Common myeloid progenitor, CD34-positive (primary cell): ENCODE data around the gene PLAAT4.
"Not testable (repeated sequence)": the region's sequence is repeated elsewhere in the genome, so short reads cannot be mapped to it uniquely, and the experiment has no call there.

Experiments
- CTCF ChIA-PET: fragments of 350-600 bp; sonication (Branson Sonifier 250); formaldehyde crosslinking; loops from one replicate; lab custom pipeline; 2021; ENCODE audit warnings: antibody characterized with exemption; lab: Charles Lee
- POLR2A ChIA-PET: fragments of 350-600 bp; sonication (Branson Sonifier 250); formaldehyde crosslinking; loops from one replicate; lab custom pipeline; 2021; ENCODE audit warnings: antibody characterized with exemption; lab: Charles Lee
- DNase-seq, 3 donors: peaks; one replicate each; pipeline versions ENCODE4 v3.0.0 to v3.0.0-alpha.2; 2013
- H3K27ac ChIP-seq, 2 experiments: 1 replicate in 1 of 2; 2 replicates in 1 of 2; pipeline ENCODE4 v1.7.0; 2013; ENCODE audit warnings: inconsistent platforms in 2 of 2, low read length in 2 of 2, mild to moderate bottlenecking in 2 of 2, low read depth in 1 of 2, moderate library complexity in 1 of 2; ENCODE audit not compliant: severe bottlenecking in 2 of 2, insufficient read depth in 1 of 2, poor library complexity in 1 of 2
- H3K27me3 ChIP-seq, 5 experiments: replicated peaks in 2 of 5; 1 replicate in 3 of 5; 2 replicates in 2 of 5; pipeline versions ENCODE4 v1.6.1 to v1.7.0; 2013; ENCODE audit warnings: low read length in 4 of 5, mild to moderate bottlenecking in 2 of 5, moderate library complexity in 2 of 5, inconsistent platforms in 1 of 5; ENCODE audit not compliant: insufficient read depth in 5 of 5, control insufficient read depth in 4 of 5
- H3K36me3 ChIP-seq, 4 experiments: 1 replicate in 2 of 4; 2 replicates in 2 of 4; pipeline versions ENCODE4 v1.6.1 to v1.7.0; 2013; ENCODE audit warnings: low read length in 3 of 4, control low read depth in 1 of 4, mild to moderate bottlenecking in 1 of 4; ENCODE audit not compliant: control insufficient read depth in 4 of 4, insufficient read depth in 4 of 4
- H3K4me1 ChIP-seq, 4 experiments: 1 replicate in 3 of 4; 2 replicates in 1 of 4; pipeline versions ENCODE4 v1.6.1 to v1.7.1; 2013; ENCODE audit warnings: low read length in 3 of 4, mild to moderate bottlenecking in 3 of 4, control low read depth in 1 of 4, inconsistent platforms in 1 of 4, moderate library complexity in 1 of 4; ENCODE audit not compliant: control insufficient read depth in 4 of 4, insufficient read depth in 4 of 4; ENCODE audit errors: control extremely low read depth in 1 of 4
- H3K4me3 ChIP-seq, 7 experiments: 1 replicate in 4 of 7; 2 replicates in 3 of 7; pipeline versions ENCODE4 v1.5.1 to v1.7.0; 2013; ENCODE audit warnings: mild to moderate bottlenecking in 7 of 7, low read length in 6 of 7, moderate library complexity in 6 of 7, inconsistent platforms in 2 of 7, low read depth in 2 of 7, control low read depth in 1 of 7; ENCODE audit not compliant: insufficient read depth in 4 of 7, control insufficient read depth in 1 of 7; ENCODE audit errors: extremely low read depth in 1 of 7
- H3K9me3 ChIP-seq, 5 experiments: 1 replicate in 4 of 5; 2 replicates in 1 of 5; pipeline versions ENCODE4 v1.6.1 to v1.7.1; 2013; ENCODE audit warnings: low read length in 4 of 5, mild to moderate bottlenecking in 2 of 5, inconsistent platforms in 1 of 5, low read depth in 1 of 5, moderate library complexity in 1 of 5; ENCODE audit not compliant: control insufficient read depth in 4 of 5, insufficient read depth in 2 of 5; ENCODE audit errors: control extremely low read depth in 1 of 5
- WGBS: methylation state at CpG from one replicate; pipeline ENCODE4 v1.1.5; 2013; ENCODE audit not compliant: insufficient coverage; 5-methylcytosine and 5-hydroxymethylcytosine counted together

The PLAAT4 gene

DNA sequence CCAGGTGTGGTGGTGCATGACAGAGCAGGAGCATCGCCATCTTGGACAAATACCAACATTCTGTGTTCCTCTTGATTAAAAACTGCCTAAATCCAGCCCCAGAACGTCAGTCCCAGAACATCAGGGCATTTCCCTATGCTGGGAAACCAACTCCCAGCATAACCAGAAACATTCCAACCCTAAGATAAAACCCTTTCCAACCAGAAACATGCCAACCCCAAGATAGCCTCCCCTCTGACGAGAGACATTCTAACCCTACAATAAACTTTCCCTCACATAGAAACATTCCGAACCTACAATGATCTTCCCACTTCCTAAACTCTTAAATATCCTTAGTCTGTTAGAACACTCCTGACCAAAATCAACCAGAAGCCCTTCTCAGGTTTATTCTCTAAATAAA lies 11.6 kb downstream of the PLAAT4 start:
- Histone ChIP-seq H3K27me3 (no peaks in the 10 kb centered on the region), H3K9me3 (no peaks in the 10 kb centered on the region), H3K27ac (no peak overlapping the region), H3K4me3 (no peak overlapping the region), H3K4me1 (peaks cover 0 to 10% (median 5%) of the 10 kb centered on the region in 4 experiments), H3K36me3 (peaks cover 0 to 35% (median 11%) of the 10 kb centered on the region in 4 experiments)
- ChIA-PET POLR2A (no interaction called here), CTCF (no interaction called here)
- DNase-seq = no peak
- WGBS = 100% methylated on average over 4 of the region's 4 CpGs

DNA sequence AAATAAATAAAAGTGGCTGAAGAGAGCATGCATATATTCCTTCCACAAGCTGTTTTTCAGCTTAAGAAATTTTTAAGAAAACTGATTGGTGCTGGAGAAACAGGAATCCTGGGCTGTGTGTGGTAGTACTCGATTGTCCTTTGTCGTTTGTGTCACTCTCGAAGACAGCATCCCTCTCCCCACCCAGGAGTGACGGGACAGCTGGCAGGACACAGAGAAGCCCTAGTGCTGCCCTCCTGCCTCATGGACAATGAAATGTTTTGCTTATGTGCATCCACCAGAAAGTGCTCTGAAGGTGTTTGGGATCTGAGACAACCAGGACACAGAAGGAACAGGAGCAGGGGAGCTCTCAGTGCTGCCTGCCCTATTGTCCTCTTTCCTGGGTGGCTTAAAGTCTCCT lies 12.8 kb downstream of the PLAAT4 start:
- H3K9me3 ChIP-seq = no peaks in the 10 kb centered on the region
- WGBS = 100% methylated on average over 2 of the region's 4 CpGs
- DNase-seq = no peak
- H3K4me1 ChIP-seq = peaks cover 0 to 22% (median 15%) of the 10 kb centered on the region in 4 experiments
- H3K27ac ChIP-seq = no peak overlapping the region
- H3K27me3 ChIP-seq = no peaks in the 10 kb centered on the region
- peaks cover 0 to 30% (median 10%) of the 10 kb centered on the region in 4 experiments for H3K36me3 ChIP-seq
- no peak overlapping the region for H3K4me3 ChIP-seq
- CTCF ChIA-PET = interaction anchor here (1.5 kb wide), 1 partner anchor 12 kb away, joined by 5 read pairs; the partner anchor contains the start of gene PLAAT4
- POLR2A ChIA-PET = no interaction called here

GRCh38 chr11:63550156-63550700 lies 13.6 kb downstream of the PLAAT4 start:
- not testable (repeated sequence) for H3K9me3 ChIP-seq, DNase-seq, H3K4me3 ChIP-seq, H3K27me3 ChIP-seq, H3K27ac ChIP-seq
- CTCF ChIA-PET = interaction anchor here (1.5 to 1.8 kb wide), 3 partner anchors 12 to 15 kb away, joined by 3 to 5 read pairs (median 5); partner anchors contain the start of gene PLAAT4
- Histone ChIP-seq H3K36me3 (peaks cover 0 to 23% (median 5%) of the 10 kb centered on the region in 4 experiments), H3K4me1 (peaks cover 0 to 28% (median 18%) of the 10 kb centered on the region in 4 experiments)
- 98% methylated on average over 14 of the region's 31 CpGs for WGBS
- POLR2A ChIA-PET = interaction anchor here (1.5 kb wide), 1 partner anchor 14 kb away, joined by 3 read pairs; the partner anchor contains the start of gene PLAAT4

- no peaks in the 10 kb centered on the region for H3K9me3 ChIP-seq
- 30% methylated on average over 14 of the region's 27 CpGs for WGBS
Observed at GRCh38 chr11:63551091-63551888, 14.7 kb downstream of the PLAAT4 start.

GRCh38 chr11:63551889-63552266 lies 15.3 kb downstream of the PLAAT4 start:
- ChIA-PET POLR2A (no interaction called here), CTCF (interaction anchor here (1.1 to 1.8 kb wide), 7 partner anchors 7 to 80 kb away, joined by 3 to 5 read pairs (median 3); no protein-coding TSS in a partner anchor)
- H3K4me1 ChIP-seq = peaks cover 0 to 28% (median 18%) of the 10 kb centered on the region in 4 experiments
- no peak for DNase-seq
- no peaks in the 10 kb centered on the region for H3K27me3 ChIP-seq
- no peaks in the 10 kb centered on the region for H3K9me3 ChIP-seq
- WGBS = 94% methylated on average over 5 of the region's 6 CpGs
- H3K36me3 ChIP-seq = peaks cover 0 to 8% (median 2%) of the 10 kb centered on the region in 4 experiments
- no peak overlapping the region for H3K27ac ChIP-seq
- H3K4me3 ChIP-seq = no peak overlapping the region

More at GRCh38 chr11:63551091-63551888, 14.7 kb downstream of the PLAAT4 start:
- ChIA-PET CTCF (interaction anchor here (1.1 to 1.8 kb wide), 4 partner anchors 14 to 81 kb away, joined by 3 to 5 read pairs (median 3); no protein-coding TSS in a partner anchor), POLR2A (interaction anchor here (1.5 kb wide), 1 partner anchor 15 kb away, joined by 3 read pairs; the partner anchor contains the start of gene PLAAT4)
- H3K36me3 ChIP-seq = peaks cover 0 to 13% (median 2%) of the 10 kb centered on the region in 4 experiments
- H3K4me3 ChIP-seq = peak overlapping the region in 1 of 7 experiments; percentile 12
- no peaks in the 10 kb centered on the region for H3K27me3 ChIP-seq
- peaks cover 0 to 28% (median 18%) of the 10 kb centered on the region in 4 experiments for H3K4me1 ChIP-seq
- no peak overlapping the region for H3K27ac ChIP-seq
- peak in 2 of 3 donors; percentile 77 to 79 for DNase-seq

DNA sequence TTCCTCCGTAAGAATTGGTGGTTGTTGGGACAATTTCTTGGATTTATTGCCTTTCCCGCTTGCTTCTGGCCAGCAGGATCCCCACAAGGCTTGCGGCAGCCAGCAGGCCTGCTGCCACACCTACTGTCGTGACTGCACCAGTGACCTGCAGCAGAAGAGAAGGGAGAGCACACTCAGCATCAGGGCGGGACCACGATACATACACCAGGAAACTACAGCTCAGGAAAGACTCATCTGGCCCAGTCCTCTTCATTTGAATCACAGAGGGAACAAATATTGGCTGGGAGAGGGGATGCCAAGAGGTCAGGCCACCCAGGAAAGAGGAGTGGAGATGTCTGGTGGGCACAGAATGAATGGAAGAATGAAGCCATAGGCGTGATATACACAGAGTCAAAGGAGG lies 16.3 kb downstream of the PLAAT4 start:
- ChIA-PET POLR2A (no interaction called here), CTCF (interaction anchor here (1.2 to 1.5 kb wide), 5 partner anchors 8 to 79 kb away, joined by 3 to 5 read pairs (median 4); no protein-coding TSS in a partner anchor)
- peaks cover 0 to 28% (median 18%) of the 10 kb centered on the region in 4 experiments for H3K4me1 ChIP-seq
- DNase-seq = no peak
- WGBS = 98% methylated on average over 6 of the region's 7 CpGs
- H3K27ac ChIP-seq = no peak overlapping the region
- no peaks in the 10 kb centered on the region for H3K27me3 ChIP-seq
- H3K4me3 ChIP-seq = no peak overlapping the region
- H3K9me3 ChIP-seq = no peaks in the 10 kb centered on the region
- H3K36me3 ChIP-seq = no peaks in the 10 kb centered on the region
